GM19193 (cell line): Measurements from ENCODE around the gene YJU2.

Experiments used
- POLR2A ChIP-seq: IDR thresholded peaks from 4 replicates; pipeline ENCODE4 v1.6.1; 2011; ENCODE audit not compliant: insufficient read depth, insufficient read length; ENCODE audit errors: extremely low read depth

Gene YJU2

GRCh38 chr19:4303819-4304537, 57.1 kb downstream of the YJU2 start:
- no peak for TF ChIP-seq POLR2A

- no peak for TF ChIP-seq POLR2A
Observed at GRCh38 chr19:4304538-4305256, 57.8 kb downstream of the YJU2 start, which contains the start of gene FSD1. TSS of gene FSD1 (plus strand) at chr19:4304598. CDS start at chr19:4304747, 149 bp downstream.

DNA sequence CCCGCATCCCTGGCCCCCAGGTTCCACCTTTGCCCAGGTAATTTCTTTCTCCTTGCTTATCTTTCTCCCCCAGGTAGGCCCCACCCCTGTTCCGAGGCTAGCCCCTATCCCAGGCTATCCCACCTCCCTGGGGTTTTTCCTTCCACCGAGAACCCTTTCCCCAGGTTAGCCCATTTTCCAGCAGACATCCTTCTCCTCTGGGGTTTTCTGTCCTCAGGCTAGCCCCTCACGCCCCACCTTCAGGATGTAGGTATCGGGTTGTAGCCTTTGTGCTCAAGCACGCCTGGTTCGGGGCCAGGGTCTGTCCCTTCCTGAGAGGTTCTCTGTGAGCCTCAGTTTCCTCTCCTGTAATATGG, 58.4 kb downstream of the YJU2 start:
- no peak for TF ChIP-seq POLR2A

GRCh38 chr19:4305659-4306058, 58.8 kb downstream of the YJU2 start:
- TF ChIP-seq POLR2A, result no peak

- no peak for TF ChIP-seq POLR2A
Observed at GRCh38 chr19:4310247-4311121, 63.6 kb downstream of the YJU2 start.

DNA sequence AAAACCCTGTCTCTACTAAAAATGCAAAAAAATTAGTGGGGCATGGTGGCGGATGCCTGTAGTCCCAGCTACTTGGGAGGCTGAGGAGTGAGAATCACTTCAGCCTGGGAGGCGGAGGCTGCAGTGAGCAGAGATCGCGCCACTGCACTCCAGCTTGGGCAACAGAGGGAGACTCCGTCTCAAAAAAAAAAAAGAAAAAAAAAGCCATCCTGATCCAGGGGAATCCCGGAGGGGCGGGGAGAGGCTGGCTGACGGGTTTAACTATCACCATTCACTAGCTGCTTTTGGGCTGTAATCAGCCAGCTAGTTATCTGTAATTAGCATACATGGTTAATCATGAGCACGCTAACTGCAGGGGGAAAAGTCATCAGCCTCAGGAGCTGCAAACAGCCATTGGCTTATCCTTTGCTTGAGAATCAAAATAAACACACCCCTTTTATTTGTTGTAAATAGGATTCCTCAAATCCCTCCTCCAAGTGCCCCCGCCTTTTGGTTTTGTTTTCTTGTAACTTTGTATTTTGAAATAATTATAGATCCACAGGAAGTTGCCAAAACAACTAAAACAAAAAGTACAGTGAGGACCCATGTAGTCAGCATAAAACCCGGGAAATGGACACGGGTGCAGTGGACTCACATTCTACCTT, 67.1 kb downstream of the YJU2 start:
- TF ChIP-seq POLR2A, result no peak

- no peak for TF ChIP-seq POLR2A
Observed at GRCh38 chr19:4316956-4317355, 70.1 kb downstream of the YJU2 start.

DNA sequence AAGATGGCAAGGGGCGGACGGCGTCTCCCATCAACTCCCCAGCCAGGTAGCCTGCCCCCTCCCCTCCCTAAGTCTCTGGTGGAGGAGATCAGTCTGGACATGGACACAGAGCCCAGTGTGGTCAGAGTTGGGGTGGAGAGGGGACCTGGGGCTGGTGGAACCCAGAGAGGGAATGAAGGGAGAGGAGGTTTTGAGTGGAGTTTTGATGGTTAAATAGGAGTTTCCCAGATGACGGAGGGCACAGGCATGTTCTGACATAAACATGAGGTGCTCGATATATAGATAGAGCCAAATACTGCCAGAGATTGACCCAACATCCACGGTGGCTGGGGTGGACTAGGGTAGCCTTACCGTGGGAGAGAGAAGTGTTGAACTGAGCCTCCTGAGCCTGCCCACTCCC, 71.6 kb downstream of the YJU2 start:
- TF ChIP-seq POLR2A, result no peak
